HG03432 (cell line): ENCODE measurements around the gene TGIF2.
"Not testable (repeated sequence)": the region's sequence is repeated elsewhere in the genome, so short reads cannot be mapped to it uniquely, and the experiment has no call there.

Experiments
- ATAC-seq: cut with Tn5 transposase; IDR thresholded peaks from one replicate; pipeline ENCODE4 v1.9.1; 2021; ENCODE audit warnings: mild to moderate bottlenecking, moderate library complexity; ENCODE audit not compliant: unreplicated experiment

TGIF2 gene

GRCh38 chr20:36546111-36546736, 27.2 kb upstream of the TGIF2 start:
- no peak for ATAC-seq

GRCh38 chr20:36547186-36548005, 26.0 kb upstream of the TGIF2 start:
- no peak for ATAC-seq

GRCh38 chr20:36548006-36548315, 25.4 kb upstream of the TGIF2 start:
- no peak for ATAC-seq

- no peak for ATAC-seq
These were observed 24.4 kb upstream of the TGIF2 start for GRCh38 chr20:36548704-36549627.

- ATAC-seq, result no peak
These were observed 23.8 kb upstream of the TGIF2 start for GRCh38 chr20:36549628-36549941.

- ATAC-seq, result no peak
These were observed 23.2 kb upstream of the TGIF2 start for GRCh38 chr20:36549942-36550789.

GRCh38 chr20:36550790-36551299, 22.6 kb upstream of the TGIF2 start:
- ATAC-seq, result no peak

GRCh38 chr20:36555248-36555647, 18.1 kb upstream of the TGIF2 start:
- ATAC-seq, result no peak

GRCh38 chr20:36562724-36563123, 10.7 kb upstream of the TGIF2 start:
- ATAC-seq, result no peak

- ATAC-seq, result no peak
These were observed 10.0 kb upstream of the TGIF2 start for GRCh38 chr20:36563374-36563773.

- ATAC-seq, result not testable (repeated sequence)
These were observed 9.2 kb upstream of the TGIF2 start for GRCh38 chr20:36564078-36564725.

- ATAC-seq, result not testable (repeated sequence)
These were observed 8.7 kb upstream of the TGIF2 start for GRCh38 chr20:36564726-36565121.

GRCh38 chr20:36565520-36565919, 7.9 kb upstream of the TGIF2 start:
- no peak for ATAC-seq

GRCh38 chr20:36569847-36570429, 3.5 kb upstream of the TGIF2 start:
- ATAC-seq, result no peak

- no peak for ATAC-seq
These were observed 1.6 kb upstream of the TGIF2 start for GRCh38 chr20:36571564-36572504.

- ATAC-seq, result peak; percentile 14
These were observed 695 bp upstream of the TGIF2 start for GRCh38 chr20:36572701-36573102.

- ATAC-seq, result peak; percentile 14
These were observed 485 bp downstream of the TGIF2 start for GRCh38 chr20:36573798-36574365.
